Astrocyte (in vitro differentiated cells and primary cell): ENCODE measurements around the gene NCCRP1.

ENCODE experiments used
- CTCF ChIP-seq: IDR thresholded peaks from 2 replicates; pipeline ENCODE4 v1.5.1; 2011; ENCODE audit warnings: low read depth, mild to moderate bottlenecking, inconsistent platforms, low read length, moderate library complexity; ENCODE audit not compliant: insufficient read depth
- EZH2 ChIP-seq: IDR thresholded peaks from 2 replicates; pipeline ENCODE4 v1.6.1; 2012; ENCODE audit warnings: mild to moderate bottlenecking, low read length, inconsistent platforms; ENCODE audit not compliant: insufficient read depth

GRCh38 chr19:39169143-39169810, 27.5 kb upstream of the NCCRP1 start:
- no peak for TF ChIP-seq CTCF
- TF ChIP-seq EZH2, result no peak
